Activated CD8-positive, alpha-beta memory T cell treated with anti-CD3 and anti-CD28 coated beads for 1 hour (primary cell): ENCODE measurements around the gene TSEN15.
A peak's percentile ranks its signal among the peaks of the same experiment; 100 is the strongest.

Experiments used
- DNase-seq, 2 donors: peaks; one replicate each; pipeline ENCODE4 v3.0.0-alpha.2; 2020; ENCODE audit warnings: low read depth in 1 of 2; ENCODE audit errors: extremely low read depth in 1 of 2

TSEN15 gene

DNA sequence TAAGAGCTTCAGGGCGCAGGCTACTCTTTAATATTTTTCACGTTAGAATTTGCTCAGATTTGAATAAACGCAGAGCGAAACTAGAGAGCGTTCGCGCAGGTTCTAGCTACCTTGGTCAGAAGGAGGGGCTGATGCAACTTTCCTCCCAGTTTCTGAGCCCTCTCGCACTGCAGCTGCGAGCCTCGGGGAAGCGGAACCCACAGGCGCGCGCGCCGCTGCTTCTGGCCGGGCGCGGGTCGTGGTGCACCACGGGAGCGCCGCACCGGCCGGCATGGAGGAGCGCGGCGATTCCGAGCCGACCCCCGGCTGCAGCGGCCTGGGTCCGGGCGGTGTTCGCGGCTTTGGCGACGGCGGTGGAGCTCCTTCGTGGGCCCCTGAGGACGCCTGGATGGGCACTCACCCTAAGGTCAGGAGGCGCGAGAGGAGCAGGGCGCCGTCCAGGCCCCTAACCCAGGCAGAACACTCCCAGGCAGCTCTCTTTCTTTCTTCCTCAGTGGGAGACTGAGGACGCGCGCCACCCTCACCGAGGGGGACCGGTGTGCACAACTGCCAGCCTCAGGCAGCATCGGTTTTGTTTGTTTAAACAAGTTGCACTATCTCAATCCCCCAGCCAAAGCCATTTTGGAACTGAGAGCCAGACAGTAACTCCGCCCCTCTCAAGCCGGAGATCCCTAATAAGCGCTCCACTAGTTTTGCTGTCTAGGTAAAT, at the start of gene TSEN15:
Gene TSEN15 (plus strand): TSS at position 246 of the 709 bp plus-strand sequence. CDS start 26 bp downstream, at position 272.
- peak in 1 of 2 donors; percentile 64 for DNase-seq

DNA sequence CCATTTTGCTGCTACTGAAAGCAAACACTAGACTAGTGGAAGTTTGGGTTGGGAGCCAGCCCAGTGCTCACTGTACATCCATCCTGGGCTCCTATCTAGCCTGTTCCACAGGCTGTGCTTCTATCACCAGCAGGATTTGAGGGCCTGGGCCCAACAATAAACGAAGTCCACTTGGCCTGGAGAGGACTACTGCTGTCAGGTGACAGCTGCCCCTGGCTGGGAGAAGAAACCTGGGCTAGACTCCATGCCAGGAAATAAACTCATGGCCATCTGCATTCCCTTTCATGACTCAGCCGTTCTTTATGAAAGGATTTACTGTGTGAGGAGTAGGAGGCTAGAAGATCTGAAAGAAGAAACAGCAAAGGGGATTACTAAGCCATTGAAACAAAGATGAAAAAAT, 49.5 kb upstream of the TSEN15 start:
- DNase-seq, result no peak

DNA sequence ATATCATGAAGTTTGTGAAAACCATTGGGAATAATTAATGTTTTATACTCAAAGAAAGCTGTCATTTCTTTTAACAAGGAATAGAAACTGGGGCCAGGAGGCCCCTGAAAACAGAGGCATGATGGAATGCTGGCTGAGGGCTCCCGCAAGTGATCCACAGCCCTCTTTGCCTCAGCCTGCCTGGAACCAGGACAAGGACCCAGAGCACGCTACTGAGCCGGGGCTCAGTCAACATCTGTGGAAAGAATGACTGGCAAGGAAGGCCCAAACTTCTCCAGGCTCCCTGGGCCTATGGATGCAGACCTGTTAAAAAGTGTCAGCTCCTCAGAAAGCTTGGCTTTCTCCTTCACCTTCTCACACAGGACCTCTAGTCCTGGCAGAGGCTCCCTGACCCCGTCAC, 46.6 kb upstream of the TSEN15 start:
- no peak for DNase-seq

DNA sequence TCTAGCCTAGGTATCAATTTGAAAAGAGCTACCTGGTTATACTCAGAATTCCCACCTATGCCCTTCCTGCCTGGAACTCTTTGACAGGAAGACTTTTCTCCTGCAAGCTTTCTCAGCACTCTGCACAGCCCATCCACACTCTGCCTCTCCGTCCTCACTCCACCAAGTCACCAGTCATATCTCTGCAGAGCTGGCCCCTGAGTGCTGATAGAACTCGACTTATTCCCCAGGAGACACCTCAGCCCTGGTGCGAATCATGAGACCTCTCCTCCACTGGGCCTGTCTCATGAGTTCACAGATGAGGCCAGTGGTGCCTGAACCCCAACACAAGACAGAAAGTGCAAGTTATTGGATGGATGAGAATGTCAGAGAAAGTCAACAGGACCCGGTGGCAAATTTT, 46.0 kb upstream of the TSEN15 start:
- DNase-seq, result no peak

DNA sequence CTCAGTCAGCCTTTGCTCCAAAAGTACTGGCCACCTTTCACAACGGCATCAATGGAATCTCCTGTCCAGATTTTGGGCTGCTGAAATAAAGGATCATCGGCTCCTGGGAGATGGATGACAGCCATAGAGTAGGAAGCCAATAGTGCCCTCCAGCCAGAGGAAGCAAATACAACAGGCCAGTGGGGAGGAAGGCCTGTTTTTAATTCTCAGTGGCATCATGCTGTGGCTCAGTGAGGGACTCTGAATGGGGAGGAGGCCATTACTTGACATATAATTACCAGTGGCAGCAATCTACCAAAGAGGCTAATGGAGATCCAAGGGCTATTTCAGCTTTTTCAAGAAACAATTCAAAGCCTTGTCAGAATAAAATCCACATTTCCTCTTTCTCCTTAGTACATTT, 40.7 kb upstream of the TSEN15 start:
- no peak for DNase-seq

DNA sequence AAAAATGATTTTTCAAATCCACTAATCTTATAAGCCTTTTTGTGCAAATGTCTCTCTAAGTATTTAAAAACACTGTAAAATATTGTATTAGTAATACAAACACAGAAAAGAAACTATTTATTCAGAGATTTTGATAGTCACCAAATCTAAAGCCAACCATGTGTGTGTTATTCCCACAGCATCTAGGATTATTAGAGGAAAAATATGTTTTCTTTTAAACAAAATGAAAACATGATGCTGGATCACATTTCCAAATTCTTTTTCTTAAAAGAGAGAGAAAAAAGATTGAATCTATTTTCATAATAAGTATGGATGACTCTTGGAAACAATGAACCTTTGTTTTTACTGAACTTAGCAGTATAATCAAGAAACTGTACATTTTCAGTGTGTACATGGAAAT, 39.3 kb upstream of the TSEN15 start:
- DNase-seq, result no peak

DNA sequence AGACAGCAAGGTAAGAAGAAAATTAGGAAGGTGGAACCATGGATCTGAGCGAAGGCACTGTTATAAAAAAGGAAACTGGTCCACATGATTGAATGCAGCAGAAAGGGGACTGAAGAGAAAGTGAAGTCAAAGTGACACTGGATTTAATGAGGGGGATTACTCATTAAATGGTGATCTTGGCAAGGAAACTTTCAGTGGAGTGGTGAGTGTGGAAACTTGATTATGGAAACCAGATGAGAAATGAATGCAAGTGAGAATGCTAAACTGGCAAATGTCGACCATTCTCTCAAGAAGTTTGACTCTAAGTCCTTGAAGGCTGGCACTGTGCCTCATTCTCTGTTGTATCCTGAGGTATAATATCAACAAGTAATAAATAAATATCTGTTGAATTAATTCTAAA, 37.3 kb upstream of the TSEN15 start:
- DNase-seq, result no peak

DNA sequence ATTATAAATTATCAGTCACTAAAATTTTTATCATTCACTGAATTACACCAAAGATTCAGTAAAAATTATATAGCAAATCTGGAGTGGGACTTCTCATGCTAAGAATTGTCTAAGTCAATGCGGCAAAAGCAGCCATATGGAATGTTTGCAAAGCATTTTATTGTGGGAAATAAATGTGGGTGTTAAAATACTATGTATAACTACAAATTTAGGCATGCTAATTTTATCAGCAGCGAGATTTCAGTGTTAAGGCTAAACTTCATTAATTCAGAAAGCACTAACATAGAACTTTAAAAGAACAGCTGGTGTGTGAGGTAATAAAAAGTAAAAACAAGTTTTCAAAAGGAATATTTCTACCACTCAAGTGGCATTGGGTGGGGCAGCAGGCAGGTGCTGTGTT, 35.4 kb upstream of the TSEN15 start:
- no peak for DNase-seq

DNA sequence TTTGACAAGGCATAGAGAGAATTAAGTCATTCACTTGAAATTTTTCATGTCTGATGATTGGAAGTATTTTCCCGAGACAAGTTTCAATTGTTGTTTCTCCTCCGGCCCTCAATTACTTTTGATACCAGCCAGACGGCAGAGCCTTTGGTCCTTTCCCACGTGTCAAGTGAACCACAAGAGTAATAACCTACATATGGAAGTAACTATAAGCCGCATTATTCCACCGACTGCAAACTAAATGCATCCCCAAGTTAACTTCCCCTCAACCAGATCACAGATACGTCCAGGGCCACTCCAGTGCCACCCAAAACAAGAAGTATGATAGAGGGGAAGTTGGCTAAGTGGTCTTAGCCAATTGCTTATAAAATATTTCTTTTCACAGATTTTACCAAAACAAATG, 34.2 kb upstream of the TSEN15 start:
- DNase-seq, result no peak

DNA sequence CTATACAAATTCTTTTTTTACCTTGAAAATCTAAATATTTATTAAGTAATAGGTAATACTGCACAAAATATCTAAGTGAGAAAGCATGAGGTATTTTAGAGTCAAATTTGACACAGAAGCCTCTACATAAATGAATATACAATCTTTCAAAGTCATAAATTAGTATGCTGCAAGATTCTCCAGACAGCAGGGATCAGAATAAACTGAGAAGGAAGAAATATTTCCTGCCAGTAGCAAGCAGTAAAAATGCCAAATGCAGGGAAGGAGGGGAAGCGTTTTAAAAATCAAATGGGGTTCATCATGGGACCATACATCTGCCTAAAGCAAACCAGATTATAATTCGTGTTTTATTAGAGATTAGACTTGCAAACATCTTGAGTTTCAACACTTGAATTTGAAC, 32.9 kb upstream of the TSEN15 start:
- no peak for DNase-seq

DNA sequence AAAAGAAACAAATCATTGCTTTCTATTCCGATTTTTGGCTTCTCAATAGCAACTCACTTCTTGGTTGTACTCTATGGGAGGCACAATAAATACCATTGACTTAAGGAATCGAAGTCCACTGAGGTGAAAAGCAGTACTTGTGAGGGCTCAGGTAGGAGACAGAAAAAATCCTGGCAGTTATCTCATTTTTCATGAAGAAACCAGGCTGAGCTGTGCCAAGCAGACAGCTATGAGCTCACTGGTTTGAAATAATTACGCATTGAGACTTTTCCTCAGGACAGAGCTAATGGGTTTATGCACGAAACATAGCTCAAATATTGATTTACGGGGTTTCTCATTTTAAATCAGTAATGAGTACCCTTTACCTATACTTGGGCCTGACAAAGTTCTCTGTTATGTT, 32.5 kb upstream of the TSEN15 start:
- DNase-seq, result no peak

DNA sequence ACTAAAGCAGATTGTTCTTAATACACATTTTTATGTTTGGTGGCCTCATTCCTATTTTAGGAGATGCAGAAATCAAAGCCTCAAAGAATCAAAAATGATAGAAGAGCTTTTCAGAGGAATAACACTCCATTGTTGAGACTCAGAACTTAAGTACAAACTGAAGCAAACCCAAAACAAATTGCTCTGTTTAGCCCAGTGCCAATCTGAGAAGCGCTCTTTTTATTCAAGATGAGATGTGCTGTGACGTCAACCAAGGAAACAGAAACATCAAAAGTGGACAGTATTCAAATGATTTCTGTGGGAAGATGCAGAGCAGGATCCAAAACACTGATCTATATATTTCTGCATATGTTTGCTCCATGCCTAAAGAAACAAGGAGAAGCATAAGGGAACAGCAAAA, 32.0 kb upstream of the TSEN15 start:
- no peak for DNase-seq

DNA sequence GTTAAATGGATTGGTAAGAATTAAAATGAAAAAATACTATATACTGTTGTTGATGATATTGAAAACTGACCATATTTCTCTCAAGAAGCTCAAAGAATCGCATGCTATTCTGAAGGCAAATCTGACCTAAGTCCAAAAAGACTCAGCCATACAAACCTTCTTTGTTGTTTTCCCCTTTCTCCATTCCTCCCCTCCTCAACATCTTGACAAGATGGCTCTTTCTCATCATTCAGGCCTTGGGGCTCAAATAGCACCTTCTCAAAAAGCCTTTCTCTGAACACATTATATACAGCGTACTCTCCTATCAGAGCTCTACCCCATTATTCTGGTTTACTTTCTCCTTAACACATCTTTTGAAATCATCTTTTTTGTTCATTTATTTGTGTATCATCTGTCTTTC, 31.2 kb upstream of the TSEN15 start:
- no peak for DNase-seq

DNA sequence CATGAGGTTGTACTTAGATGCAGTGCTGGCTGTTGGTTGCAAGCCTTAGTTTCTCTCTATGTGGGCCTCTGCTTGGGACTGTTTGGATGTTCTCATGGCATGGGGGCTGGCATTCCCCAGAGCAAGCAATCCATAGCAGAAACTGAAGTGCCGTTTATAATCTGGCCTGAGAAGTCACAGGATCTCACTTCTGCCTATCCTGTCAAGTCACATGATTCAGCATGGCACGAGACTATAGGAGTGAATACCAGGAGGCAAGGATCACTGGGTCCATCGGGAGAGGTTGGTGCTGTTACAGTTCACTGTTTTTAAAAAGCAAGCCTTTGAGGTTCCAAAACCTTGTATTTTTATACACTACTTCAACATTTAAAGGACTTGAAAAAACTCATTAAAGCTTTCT, 30.7 kb upstream of the TSEN15 start:
- no peak for DNase-seq

DNA sequence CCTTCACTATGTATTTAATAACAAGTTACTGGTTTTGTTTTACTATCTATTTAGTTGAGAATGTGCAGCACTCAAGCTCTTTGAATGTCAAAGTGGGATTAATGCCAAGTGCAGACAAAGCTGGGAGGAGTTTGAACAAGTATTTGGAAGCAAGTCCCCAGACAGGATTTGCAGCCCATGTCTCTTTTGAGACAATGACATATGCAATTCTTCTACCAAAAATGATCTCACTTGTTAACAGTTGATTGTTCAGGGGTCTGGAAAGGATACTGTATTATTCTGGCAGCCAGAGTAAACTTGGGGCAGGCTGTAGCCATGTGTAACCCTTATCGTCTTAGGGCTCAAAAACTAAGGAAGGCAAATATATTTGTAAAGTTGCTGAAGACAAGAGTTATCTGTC, 29.8 kb upstream of the TSEN15 start:
- no peak for DNase-seq

DNA sequence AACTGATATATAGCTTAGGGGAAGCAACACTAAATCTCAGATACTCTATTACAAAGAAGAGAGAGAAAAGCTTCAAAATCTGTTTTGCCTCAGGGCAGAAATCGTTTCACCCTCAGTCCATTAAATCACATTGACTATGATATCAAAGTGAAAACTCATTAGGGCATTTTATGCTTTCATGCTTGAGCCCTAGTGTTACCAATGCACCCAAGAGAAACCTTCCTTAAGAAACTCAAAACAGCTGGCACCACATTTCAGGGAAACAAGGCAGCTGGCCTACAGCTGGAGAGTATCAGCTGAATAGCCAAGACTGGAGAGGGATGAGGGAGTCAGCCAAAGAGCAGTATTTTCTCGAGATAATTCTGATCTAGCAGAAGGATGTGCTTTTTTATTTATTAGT, 28.9 kb upstream of the TSEN15 start:
- no peak for DNase-seq

DNA sequence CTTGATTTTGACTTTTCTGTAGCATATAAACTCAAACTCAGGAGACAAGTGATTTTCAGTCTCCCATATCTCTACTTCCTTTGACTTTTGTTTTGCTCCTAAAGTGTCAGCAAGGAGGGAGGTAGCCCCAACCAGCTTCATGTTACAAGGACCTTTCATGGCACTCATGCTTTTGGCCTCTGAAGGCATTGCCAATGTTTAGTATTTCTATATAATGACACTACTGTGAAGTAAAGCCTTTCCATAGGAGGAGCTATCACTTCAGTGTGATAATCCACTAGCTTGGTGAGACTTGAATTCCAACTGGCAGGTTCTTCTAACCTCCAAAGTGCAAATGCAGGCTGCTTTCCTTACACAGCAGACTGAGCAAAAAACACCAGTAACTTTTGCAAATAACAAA, 28.4 kb upstream of the TSEN15 start:
- no peak for DNase-seq

DNA sequence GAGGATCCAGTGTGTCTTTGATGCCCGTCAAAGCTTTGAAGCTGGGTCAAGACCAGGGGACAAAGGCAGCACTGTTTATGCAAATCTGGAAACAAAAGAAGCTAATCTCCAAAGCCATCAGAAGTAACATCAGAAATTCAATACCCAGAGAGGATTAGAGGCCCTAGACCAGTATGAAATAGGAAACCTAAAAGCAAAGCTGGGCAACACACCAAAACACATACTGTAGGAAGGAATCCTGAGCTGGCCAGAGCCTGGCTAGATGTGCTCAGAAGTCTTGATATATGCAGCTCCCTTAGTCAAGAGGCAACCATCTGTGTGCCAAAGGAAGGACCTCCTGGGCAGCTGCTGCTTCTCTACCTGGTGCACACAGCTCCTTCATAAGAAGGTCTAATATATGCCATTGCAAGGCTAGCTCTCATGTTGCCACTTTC, 26.3 kb upstream of the TSEN15 start:
- DNase-seq, result no peak

DNA sequence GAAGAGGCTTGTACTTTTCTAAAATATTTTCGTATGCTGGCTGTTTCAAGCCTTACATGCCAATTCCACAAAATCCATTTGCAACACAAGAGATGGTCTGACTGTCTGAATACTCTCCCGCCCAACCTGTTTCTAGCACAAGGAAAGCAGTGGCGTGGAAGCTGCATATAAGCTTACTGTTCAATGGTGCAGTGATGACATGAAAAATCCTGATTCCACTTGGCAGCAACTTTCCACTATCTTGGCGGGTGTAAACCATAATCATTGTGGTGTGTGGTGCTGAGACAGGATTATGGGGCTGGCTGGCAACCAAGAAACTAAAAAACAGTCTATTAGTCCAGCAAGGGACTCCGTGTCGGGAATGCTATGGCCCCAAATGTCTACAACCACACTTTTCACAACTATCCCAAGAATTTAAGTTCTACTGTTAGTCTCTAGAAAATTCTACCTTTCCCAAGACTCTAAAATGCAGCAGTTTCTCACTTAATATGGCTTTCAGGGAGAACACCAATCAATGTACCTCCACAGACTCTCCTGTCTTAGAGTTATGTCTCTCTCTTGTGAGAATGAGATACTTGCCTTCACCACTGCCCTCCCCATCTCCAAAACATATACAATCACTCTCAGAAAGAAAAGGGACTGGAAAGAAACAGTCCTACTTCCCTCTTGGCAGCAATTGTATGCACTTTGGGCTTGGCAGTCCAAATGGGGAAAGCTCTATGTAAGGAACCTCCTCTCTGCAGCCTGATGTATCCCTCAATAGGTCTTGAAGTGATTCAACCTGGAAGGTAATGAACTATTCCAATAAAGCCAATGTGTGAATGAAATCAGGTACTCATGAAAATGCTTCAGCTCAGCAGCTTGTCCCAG, 23.5 kb upstream of the TSEN15 start:
- DNase-seq, result no peak

DNA sequence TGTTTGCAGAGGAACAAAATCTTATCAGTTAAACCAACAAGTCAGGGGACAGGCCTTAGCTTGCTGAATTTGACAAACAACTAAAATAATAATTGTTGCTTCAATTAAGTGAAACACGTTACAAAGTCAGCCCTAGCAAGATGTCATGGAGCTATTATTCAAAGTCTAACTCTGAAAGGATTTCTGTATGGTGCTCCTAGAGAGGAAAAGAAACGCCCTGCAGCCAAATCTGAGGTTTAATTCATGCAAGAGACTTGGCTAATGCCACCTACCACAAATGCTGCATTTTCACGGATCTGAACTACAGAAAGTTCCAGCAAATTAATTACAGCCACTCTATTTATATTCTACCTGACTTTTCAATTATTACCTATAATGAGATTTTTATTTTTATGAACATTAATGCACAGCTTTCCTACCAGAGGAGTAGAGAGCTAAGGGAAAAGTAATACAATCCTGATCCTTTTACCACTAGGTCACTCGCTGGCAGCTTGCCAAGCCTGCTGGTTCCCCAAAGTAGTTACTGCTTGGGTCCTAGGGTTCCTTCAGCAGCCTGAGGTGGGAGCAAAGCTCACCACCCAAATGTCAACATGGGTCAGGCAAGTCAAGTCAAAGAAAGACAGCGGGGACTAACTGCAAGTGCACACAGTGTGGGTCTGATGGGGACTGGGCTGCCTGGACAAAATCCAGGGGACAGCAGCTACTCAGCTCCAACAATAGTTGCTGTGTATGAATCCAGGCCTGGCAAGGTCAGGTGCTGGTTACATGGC, 22.5 kb upstream of the TSEN15 start:
- DNase-seq, result no peak

DNA sequence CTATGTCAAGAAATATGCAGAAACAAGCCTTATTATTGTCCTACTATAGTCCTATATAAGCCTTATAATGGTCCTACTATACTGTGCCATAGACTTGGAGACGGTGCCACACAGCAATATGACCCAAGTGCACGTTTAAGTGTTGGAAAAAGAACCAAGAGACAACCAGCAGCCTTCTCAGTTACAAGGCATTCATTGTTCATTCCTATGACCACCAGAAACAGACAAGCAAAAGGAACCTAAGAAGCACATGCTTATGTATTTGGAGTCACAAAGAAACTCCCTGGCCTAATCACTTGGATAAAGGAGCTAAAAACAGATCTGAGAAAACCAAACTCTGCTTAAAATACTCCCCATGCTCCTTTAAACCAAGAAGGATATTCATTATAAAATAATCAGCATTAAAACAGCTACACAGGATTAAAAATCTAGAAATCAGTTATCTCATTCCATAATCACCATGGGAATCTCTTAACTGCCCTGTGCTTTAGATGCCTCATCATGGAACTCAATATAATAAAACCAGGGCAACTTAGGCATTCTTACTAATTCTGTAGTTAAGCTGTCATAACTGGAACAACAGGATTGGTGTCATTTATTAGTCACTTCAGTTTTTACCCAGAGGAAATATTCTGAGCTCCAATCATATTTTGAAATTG, 21.0 kb upstream of the TSEN15 start:
- DNase-seq, result no peak
